ENCODE results near the gene NTRK3.

GRCh38 chr15:88300861-88301260, 44.3 kb upstream of the NTRK3 start:
- TF ChIP-seq POLR2A (IDR thresholded peaks at IDR 0.05) = no peak
- TF ChIP-seq CTCF (IDR thresholded peaks at IDR 0.05) = no peak
